ENCODE results near the gene TENT4B.

The TENT4B gene

DNA sequence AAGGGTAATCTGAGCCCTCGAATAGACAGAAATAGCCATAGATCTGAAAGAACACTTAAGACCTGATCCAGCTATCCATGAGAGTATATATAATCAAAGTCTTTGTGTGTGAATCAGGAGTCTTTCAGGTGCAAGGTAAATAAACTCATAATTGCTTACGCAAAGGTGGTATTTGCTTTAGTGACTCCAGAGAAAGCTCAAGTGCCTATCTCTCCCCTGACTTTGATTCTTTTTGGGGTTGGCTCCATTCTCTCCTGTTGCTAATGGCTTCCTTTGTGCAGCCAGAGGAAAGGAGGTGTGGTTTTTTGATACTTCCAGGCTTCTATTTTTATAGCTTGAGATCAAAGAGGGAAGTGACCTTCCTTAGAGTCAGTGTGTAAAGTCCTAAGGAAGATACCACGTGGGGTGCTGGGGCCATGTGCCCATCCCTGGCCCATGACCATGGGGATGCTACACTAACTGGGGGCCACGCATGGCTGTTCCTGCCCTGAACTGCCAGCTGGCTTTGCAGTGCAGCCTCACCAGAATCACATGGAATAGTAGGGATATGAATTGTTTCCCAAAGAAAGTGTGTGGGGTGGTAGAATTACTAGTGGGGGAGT is 45.8 kb downstream of the TENT4B start:
- DNase-seq: no peak

DNA sequence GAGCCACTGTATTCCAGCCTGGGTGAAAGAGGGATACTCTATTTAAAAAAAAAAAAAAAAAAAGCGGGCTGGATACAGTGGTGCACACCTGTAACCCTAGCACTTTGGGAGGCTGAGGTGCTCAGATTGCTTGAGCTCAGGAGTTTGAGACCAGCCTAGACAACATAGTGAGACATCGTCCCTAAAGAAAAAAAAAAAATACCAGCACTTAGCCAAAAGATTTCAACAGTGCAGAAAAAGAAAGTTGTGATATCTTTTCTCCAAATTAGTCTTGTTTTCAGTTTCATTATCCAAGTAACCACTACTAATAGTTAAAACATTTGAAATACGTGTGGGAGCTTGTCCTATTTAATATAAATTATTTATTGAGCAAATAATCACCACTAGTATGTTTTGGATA is 48.7 kb downstream of the TENT4B start:
- DNase-seq: no peak

DNA sequence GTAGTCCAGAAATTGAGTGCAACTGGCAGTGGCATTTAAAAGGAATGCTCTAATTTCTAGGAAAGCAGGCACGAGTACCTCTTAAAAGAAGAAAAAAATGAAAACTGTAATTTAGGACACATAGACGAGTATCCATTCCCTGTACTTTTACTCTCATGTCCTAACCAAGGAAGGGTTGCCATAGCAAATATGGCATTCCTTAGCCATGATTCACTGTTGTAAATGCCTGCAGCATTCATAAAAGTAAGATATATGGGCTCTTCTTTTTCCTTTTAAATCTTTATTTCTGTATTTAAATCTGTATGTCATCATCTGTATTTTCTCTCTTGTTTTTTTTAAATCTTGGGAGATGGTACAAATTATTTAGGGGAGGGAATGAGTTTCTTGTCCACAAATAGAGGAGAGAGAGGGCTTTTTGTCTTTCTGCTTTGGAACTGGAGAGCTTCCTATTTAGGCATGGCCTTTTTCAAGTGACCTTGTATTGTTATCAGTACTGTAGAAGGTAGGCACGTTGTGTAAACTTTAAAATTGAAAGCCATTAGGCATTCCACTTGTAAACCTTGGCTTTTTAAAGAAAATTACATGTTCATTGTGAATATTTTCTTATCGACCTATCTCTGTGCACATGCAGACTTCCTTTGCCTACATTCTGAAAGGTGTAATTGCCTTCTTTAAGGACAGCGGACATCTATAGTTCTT is 50.0 kb downstream of the TENT4B start:
- no peak for DNase-seq

DNA sequence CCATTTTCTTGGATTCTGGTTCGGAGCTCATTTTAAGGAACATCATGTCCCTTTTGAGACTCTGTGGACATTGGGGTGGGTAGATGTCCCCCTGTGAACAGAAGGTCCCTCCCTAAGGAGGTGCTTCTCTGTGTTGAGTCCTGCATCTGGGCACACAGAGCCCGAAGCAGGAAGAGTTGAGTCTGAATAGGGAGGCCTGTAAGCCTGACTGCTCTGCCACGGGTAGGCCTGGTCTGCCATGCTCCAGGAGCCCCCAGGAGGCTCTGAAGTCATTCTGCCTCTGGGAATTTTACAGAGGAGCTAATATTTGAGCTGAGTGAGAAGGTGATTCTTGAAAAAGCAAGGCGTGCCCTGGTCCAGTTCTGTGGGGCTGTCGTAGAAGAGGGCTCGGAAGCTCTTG is 50.6 kb downstream of the TENT4B start:
- DNase-seq: no peak

DNA sequence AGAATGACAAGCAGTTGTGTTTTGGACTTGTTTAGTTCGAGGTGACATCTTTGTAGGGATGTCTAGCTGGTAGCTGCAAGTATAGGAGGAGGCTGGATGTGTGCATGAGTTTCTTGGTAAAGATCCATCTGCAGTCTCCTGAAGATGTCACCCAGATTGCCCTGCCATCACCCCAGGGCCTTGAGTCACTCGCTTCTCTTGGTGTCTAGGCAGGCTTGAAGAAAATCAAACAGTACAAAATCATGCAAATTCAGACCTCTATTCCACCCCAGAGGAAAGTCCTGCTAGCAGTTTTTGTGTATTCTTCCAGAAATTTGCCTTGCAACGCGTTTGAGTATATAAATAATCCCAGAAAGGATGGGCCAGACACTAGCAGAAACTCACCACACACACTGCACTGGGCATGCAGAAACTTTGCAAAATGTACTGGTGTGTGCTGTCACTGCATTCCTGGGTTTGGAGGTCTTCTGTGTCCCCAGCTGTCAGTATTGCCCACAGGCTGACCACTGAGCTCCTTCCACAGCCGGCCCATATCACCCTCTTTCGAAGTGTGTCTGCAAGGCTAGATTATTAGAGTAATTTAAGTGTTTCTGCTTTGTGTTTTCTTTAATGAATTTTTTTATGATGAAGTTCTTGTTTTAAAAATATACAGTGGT is 51.5 kb downstream of the TENT4B start:
- no peak for DNase-seq

DNA sequence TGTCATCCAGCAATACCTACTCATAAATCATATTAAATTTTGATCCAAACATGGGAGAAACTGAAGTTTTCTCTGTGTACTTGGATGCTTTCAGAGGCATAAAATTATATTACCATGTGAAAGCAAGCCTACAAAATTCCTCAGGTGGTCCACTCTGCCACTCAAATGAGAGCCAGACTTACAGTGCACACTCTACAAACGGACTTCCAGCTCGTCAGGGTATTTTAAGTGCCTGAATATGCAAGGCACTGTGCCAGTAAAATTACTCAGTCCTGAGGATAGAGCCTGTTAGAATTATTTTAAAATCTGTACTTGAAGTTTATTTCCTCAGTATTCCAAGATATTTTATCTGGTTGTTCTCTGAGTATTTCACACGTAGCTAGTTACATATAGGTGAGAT is 54.5 kb downstream of the TENT4B start:
- no peak for DNase-seq

DNA sequence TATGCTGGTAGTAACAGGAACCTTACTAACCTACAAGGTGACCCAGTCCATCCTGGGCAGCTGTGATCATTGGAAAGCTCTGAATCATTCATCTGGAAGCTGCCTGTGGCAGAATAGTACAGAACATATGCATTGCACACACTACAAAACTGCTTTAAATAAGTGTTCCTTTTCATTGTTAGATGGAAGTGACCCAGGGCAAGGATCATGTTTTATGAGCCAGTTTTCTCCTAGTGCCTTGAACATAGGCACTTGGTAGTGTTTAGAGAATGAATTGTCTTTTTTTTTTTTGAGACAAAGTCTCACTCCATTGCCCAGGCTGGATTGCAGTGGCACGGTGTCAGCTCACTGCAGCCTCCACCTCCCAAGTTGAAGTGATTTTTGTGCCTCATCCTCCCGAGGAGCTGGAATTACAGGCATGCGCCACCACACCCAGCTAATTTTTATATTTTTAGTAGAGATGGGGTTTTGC is 55.4 kb downstream of the TENT4B start:
- DNase-seq: no peak

DNA sequence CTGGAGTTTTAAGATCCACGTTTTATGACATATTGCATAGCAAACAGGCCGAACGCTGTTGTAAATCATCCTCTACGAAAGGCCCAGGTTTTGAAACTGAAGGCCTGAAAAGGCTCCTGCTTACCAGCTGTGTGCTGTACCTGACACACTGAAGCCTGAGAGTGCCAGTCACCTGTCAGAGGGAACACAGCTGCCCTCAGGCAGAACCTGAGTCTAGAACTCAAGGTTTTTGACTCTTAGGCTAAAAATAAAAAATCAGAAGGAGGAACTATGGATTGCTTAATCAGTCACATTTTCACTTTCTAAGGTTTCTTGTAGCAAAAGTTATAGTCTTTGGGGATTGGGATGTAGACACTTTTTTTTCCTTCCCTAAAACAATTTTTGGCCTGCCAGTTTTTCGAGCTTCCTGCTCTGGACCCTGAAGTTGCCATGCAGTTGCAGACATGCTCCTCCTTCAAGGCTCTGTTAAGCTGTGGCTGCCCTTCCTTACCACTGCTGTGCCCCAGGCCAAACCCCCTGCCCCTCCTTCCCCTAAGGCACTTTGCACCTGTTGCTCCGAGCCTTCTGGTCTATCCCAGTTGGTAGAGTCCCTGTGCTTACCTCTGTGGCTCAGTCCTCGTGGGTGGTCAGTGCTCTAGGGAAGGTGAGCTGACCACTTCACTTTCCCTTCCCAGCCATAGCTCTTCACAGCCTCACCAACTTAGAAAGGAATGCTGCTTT is 56.6 kb downstream of the TENT4B start:
- DNase-seq: no peak

DNA sequence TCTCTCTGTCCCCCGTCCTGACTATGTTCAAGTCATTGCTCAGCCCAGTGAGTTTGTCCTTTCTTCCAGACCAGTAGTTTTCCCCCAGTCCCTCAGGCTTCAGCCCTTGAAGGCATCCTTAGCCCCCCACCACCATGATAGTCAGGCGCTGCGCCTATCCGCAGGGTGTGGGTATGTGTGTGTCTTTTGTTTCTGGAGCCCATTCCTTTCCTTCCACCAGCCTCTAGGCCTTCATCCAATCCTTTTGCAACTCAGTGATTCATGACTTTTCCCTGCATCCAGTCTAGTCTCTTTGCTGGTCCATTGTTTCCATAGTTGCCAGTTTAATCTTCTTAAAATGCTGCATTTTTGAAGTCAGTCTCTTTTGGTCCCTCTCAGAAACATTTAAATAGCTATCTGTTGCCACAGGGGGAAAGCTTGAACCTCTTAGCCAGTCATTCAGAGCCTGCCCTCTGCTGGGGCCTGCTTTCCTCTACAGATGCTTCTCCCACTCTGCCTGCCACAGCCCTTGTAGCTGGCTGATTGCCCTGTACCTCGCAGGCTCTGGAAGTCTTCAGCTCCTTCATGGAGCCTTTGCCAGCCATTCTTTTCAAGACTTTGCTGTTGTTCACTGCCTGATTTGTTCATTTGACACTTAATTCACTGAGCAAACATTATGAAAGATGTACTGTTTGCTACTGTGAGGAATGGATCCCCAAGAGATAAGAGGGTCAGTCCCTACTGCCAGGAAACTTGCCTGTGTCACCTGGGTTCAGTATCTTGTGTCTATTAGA is 57.3 kb downstream of the TENT4B start:
- DNase-seq: peak; percentile 81

DNA sequence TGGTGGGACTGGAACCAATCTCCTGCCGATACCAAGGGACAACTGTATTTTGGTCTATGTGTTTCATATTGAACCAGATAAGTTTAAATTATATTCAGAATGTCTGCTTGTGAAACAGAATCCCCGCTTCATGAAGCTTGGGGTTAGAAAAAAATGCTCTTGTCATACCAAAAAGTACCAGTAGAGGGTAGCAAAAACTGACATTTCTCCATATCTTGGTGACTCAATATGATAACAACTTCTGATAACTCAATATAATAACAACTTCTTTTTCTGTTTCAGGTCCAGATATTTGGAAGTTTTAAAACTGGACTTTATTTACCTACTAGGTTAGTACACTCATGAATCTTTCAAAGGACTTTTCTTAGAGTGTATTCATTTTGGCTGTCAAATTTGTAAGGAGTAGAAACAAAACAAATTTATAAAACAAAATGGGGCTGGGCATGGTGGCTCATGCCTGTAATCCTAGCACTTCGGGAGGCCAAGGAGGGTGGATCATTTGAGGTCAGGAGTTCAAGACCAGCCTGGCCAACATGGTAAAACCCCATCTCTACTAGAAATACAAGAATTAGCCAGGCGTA is 60.9 kb downstream of the TENT4B start:
- DNase-seq: peak; percentile 34

DNA sequence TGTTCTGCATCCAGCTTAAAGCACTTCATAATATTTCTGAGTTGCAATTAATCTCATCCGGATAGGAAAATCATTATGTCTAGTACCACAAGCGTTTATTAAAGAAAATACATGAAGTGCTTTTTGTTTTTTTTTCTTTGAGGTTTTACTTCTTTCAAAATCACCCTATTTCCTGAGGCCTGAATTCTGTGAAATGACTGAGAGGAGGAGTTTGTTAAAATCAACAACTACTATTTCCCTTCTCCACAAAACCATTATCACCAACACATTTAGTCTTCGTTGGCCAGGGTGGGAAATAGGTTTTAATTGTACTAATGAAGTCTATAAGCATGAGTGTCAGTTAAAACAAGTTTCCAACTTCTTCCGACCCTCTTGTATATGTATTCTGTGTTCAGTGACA is 62.6 kb downstream of the TENT4B start:
- DNase-seq: no peak

DNA sequence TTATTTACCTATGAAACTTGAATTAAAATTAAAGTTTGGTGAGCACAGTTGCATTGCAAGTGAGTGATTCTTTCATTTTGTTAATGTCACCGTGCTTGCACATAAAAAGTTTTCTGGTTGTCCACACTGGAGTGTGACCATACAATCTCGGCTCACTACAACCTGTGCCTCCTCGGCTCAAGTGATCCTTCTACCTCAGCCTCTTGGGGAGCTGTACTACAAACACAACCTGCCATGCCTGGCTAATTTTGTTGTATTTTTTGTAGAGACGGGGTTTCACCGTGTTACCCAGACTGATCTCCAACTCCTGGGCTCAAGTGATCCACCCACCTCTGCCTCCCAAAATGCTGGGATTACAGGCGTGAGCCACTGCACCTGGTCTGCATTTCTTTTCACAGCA is 63.1 kb downstream of the TENT4B start:
- DNase-seq: no peak

DNA sequence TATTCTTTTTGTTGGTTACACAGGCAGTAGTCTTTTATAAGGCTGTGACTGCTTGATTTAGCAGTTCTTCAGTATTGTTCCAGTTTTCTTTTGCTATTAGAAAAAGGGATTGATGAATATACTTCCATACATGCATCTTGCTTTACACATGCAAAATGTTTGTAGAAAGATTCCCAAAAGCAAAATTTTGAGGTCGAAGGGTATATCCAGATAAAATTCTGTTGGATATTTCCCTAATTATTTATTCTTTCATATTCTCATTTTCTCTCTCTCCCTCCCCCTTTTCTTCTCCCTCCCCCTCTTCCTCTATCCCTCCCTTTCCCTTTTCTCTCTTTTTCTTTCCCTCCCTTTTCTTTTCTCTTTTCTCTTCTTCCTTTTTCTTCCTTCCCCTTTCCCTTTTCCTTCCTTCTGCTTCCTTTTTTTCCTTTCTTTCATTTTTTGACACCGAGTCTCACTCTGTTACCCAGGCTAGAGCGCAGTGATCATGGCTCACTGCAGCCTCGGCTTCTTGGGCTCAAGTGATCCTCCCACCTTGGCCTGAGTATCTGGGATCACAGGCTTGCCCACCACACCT is 66.4 kb downstream of the TENT4B start:
- DNase-seq: no peak

DNA sequence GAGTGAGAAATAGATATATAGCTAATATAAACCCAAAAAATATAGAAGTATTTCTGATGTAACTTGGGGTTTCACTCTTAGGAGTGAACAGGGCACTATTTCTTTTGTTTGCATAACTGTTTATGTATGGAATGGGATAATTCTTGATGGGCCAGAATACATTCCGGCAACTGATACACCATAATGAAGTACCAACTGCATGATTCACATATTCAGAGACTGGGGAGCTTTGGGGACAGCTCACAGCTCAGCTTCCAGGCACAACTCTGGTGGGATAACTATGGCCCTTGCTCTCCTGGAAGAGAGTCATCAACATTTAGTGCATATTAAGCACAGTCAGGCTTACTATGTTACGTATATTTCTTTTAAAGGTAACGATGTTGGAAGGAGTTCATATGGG is 71.2 kb downstream of the TENT4B start:
- DNase-seq: no peak

DNA sequence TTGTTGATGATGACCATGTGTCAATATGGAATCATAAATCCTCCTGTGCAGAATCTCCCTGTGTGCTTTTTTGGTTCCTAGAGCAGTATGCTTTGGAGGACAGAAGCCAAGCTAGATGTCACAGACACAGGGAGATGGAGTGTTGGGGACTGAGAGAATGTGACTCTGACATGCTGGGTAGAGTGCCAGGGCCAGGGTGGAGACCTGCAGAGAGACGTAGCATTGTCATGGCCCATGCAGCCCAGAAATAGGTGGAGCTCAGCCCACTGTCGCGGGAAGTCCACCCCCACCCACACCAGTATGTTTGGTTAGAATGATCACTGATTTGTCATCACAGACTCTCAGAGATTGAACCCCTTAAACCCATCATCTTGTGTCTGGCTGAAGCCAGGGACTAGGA is 74.0 kb downstream of the TENT4B start:
- no peak for DNase-seq

DNA sequence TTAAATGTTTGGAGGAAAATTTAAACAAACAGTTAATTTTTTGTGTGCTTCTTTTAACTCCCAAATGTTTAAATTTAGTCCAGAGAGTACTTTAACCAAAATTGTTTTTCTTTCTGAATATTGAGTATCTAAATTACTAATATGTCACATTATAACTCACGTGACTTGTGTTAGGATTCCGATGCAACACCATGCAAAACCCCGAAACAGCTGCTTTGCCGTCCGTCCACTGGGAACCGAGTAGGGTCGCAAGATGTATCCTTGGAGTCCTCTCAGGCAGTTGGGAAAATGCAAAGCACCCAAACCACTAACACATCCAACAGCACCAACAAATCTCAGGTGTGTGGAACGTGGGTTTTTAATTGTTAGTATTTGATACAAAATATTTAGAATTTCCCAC is 74.6 kb downstream of the TENT4B start:
- no peak for DNase-seq

DNA sequence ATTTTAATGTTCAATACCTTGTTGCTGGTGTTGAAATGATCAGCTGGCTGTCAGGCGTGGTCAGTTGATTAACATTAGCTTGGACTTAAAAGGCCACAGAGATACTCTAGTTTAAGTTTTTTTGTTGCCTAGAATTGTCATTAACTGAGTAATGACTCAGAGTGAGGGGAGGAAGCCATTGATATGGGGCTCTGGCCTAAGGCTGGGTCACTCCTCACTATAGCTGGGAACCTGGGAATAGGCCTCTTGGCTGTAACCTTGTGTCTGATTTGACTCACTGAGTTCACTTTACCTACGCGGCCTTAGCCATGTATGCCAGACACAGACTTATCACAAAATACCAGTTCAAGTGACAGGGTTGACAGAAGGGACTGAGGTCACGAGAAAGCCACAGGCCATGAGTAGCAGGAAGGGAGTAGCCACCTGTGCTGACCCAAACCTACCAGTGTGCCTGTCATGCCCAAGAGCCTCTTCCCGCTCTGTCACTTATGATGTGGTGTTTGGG is 75.3 kb downstream of the TENT4B start:
- no peak for DNase-seq

DNA sequence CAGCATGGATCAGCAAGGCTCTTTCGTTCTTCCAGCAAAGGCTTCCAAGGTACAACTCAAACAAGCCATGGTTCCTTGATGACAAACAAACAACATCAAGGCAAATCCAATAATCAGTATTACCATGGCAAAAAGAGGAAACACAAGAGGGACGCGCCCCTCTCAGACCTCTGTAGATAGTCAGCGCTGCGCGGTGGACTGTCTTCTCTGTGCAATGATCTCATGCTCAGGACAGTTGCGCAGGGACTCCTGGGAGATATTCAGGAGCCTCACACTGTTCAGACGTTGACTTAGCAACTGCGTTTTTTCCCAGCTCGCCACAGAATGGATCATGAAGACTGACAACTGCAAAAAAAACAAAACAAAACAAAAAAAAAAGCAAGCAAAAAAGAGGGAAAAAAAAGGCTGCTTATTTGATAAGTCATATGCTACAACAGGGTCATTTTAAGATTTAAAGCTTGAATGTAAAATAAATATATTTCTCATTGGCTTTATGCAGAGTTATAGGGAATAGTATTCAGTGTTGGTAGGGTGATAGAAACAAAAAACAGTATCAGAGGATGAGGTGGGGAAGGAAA is 76.1 kb downstream of the TENT4B start:
- DNase-seq: no peak

DNA sequence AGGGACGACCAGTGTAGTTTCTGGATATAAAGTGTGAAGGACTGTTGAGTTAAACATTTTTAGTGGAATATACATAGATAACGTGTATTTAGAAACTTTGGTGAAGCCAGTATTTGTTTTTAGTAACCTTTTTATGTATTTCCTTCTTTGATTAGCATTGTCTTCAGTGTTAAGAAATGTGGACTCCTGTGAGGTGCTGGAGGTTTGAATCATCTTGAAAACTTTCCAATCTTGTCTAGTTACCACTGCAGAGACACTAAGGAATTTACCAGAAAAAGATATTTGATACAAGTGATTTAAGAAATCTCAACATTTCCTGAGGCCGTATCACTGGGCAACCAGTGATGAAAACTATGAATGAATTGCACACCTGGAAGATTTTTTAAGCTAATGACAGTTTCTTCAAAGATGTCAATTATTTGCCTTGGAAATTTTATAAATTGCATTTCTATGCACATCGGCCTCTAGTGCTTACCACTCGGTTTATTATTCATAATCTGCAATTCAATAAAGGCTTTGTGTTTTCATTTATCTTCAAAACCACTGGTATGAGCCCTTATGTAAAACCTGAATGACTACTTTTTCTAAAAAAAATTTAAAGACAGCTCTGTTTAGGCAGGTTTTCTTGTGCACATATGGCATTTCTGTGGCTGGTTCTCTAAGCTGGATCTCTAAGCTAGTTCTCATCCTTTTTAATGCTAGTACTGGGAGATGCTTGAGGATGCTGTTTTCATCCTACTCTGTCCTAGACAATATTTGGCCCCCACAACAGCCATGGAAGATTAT is 81.9 kb downstream of the TENT4B start:
- no peak for DNase-seq

DNA sequence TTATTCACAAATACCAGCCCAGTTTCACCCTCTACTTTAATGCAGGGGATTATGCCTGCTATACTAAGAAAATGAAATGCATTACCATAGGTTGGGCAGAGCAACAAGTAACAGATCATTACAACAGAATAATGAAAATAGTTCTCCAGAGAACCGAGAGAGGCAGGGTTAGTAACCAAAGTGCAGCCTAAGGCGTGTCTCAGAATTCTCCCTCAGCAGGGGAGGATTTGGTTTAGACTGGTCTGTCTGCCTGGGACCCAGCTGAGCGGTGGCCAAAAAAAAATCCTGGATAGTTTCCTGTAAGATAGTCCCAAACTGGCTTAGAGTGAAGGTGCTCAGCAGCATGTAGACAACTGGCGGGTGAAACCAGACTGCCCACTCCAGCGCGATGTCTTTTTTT is 82.5 kb downstream of the TENT4B start:
- no peak for DNase-seq

DNA sequence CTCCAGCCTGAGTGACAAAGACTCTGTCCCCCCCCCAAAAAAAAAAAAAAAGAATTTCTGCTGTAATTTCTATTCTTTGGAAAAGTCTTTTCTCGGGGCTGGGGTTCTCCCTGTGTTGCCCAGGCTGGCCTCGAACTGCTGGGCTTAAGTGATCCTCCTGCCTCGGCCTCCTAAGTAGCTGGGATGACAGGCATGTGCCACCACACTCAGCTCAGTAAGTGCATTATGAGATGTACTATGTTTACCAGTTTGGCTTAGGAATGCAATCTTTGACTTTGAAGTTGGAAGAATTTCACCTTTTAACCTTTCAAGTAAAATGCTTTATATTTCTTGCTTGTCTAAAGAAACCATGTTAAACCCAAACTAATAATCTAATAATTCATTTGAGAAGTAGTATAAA is 85.2 kb downstream of the TENT4B start:
- DNase-seq: no peak

Measured in NCI-H1694 (cell line).